H9 (cell line): ENCODE results near the gene CPT2. TPM values are rescaled to one million over a fixed set of nuclear protein-coding genes. Genes with fewer than 3 reads are reported as not detected.

Source experiments
- DNase-seq: peaks from one replicate; pipeline ENCODE4 v3.0.0-alpha.2; 2017
- H2AFZ ChIP-seq: one replicate; pipeline ENCODE4 v1.6.1; 2013; ENCODE audit warnings: mild to moderate bottlenecking, low read length, control low read depth, moderate library complexity
- H2AK5ac ChIP-seq: 2 replicates; pipeline ENCODE4 v1.6.1; 2013; ENCODE audit warnings: low read length, control low read depth, mixed read lengths; ENCODE audit not compliant: insufficient read length
- H2BK120ac ChIP-seq: one replicate; pipeline ENCODE4 v1.6.1; 2013; ENCODE audit warnings: low read depth, mild to moderate bottlenecking, low read length, control low read depth, inconsistent platforms; ENCODE audit not compliant: poor library complexity, severe bottlenecking
- H2BK12ac ChIP-seq: 2 replicates; pipeline ENCODE4 v1.6.1; 2013; ENCODE audit warnings: low read length, control low read depth, mixed read lengths, low read depth; ENCODE audit not compliant: insufficient read length
- H2BK15ac ChIP-seq: 2 replicates; pipeline ENCODE4 v1.6.1; 2013; ENCODE audit warnings: low read depth, low read length, control low read depth
- H2BK20ac ChIP-seq: one replicate; pipeline ENCODE4 v1.6.1; 2013; ENCODE audit warnings: low read depth, mild to moderate bottlenecking, low read length, control low read depth, inconsistent platforms; ENCODE audit not compliant: poor library complexity, severe bottlenecking
- H2BK5ac ChIP-seq: 2 replicates; pipeline ENCODE4 v1.6.1; 2013; ENCODE audit warnings: low read length, control low read depth, mixed read lengths; ENCODE audit not compliant: insufficient read length
- H3K14ac ChIP-seq: 2 replicates; pipeline ENCODE4 v1.6.1; 2013; ENCODE audit warnings: low read length, control low read depth; ENCODE audit not compliant: insufficient read depth
- H3K18ac ChIP-seq: 2 replicates; pipeline ENCODE4 v1.6.1; 2013; ENCODE audit warnings: low read depth, mild to moderate bottlenecking, mixed read lengths, low read length, control low read depth; ENCODE audit not compliant: insufficient read length
- H3K23ac ChIP-seq: 2 replicates; pipeline ENCODE4 v1.6.1; 2013; ENCODE audit warnings: low read length, control low read depth, mixed read lengths, low read depth; ENCODE audit not compliant: insufficient read length
- H3K23me2 ChIP-seq: 2 replicates; pipeline ENCODE4 v1.6.1; 2013; ENCODE audit warnings: low read depth, mild to moderate bottlenecking, mixed read lengths, low read length, control low read depth; ENCODE audit not compliant: insufficient read length, poor library complexity, severe bottlenecking
- H3K27ac ChIP-seq: 2 replicates; pipeline ENCODE4 v1.5.1; 2013; ENCODE audit warnings: low read length, control low read depth, mixed read lengths, low read depth; ENCODE audit not compliant: insufficient read length
- H3K27me3 ChIP-seq: 2 replicates; pipeline ENCODE4 v1.6.1; 2013; ENCODE audit warnings: low read length, control low read depth, inconsistent platforms; ENCODE audit not compliant: insufficient read depth
- H3K4ac ChIP-seq: 2 replicates; pipeline ENCODE4 v1.6.1; 2013; ENCODE audit warnings: low read depth, mild to moderate bottlenecking, control low read depth, inconsistent platforms, low read length, moderate library complexity
- H3K4me1 ChIP-seq: 2 replicates; pipeline ENCODE4 v1.6.1; 2013; ENCODE audit warnings: low read length, control low read depth, inconsistent platforms; ENCODE audit not compliant: insufficient read depth
- H3K4me2 ChIP-seq: 2 replicates; pipeline ENCODE4 v1.6.1; 2013; ENCODE audit warnings: low read length, control low read depth, mixed read lengths; ENCODE audit not compliant: insufficient read length, insufficient read depth
- H3K56ac ChIP-seq: 2 replicates; pipeline ENCODE4 v1.6.1; 2013; ENCODE audit warnings: low read depth, mild to moderate bottlenecking, mixed read lengths, low read length, control low read depth; ENCODE audit not compliant: insufficient read length
- H3K79me1 ChIP-seq: 2 replicates; pipeline ENCODE4 v1.6.1; 2013; ENCODE audit warnings: low read depth, mild to moderate bottlenecking, moderate library complexity, low read length, control low read depth, inconsistent platforms; ENCODE audit not compliant: insufficient read depth, poor library complexity, severe bottlenecking
- H3K79me2 ChIP-seq: 2 replicates; pipeline ENCODE4 v1.6.1; 2013; ENCODE audit warnings: low read length, control low read depth, inconsistent platforms; ENCODE audit not compliant: insufficient read depth
- H3K9ac ChIP-seq: 2 replicates; pipeline ENCODE4 v1.6.1; 2013; ENCODE audit warnings: low read length, control low read depth, mixed read lengths; ENCODE audit not compliant: insufficient read length; ENCODE audit errors: extremely low read depth
- H3K9me3 ChIP-seq: one replicate; pipeline ENCODE4 v1.6.1; 2013; ENCODE audit warnings: low read depth, low read length, inconsistent platforms; ENCODE audit not compliant: control insufficient read depth
- H3T11ph ChIP-seq: one replicate; pipeline ENCODE4 v1.6.1; 2013; ENCODE audit warnings: mild to moderate bottlenecking, low read length, control low read depth, inconsistent platforms
- H4K20me1 ChIP-seq: one replicate; pipeline ENCODE4 v1.6.1; 2013; ENCODE audit not compliant: control insufficient read depth, insufficient read length, insufficient read depth
- H4K5ac ChIP-seq: 2 replicates; pipeline ENCODE4 v1.6.1; 2013; ENCODE audit warnings: low read depth, mild to moderate bottlenecking, mixed read lengths, low read length, control low read depth; ENCODE audit not compliant: insufficient read length
- H4K8ac ChIP-seq: replicated peaks from 2 replicates; pipeline ENCODE4 v1.6.1; 2013; ENCODE audit warnings: low read length, control low read depth, mixed read lengths, low read depth; ENCODE audit not compliant: insufficient read length
- H4K91ac ChIP-seq: 2 replicates; pipeline ENCODE4 v1.6.1; 2013; ENCODE audit warnings: low read depth, mild to moderate bottlenecking, moderate library complexity, mixed read lengths, low read length, control low read depth; ENCODE audit not compliant: insufficient read length
- H3K27ac Mint-ChIP-seq, 3 experiments: 2 replicates in 2 of 3; 3 replicates in 1 of 3; pipeline ENCODE4 v1.8.0; 2020 to 2021; ENCODE audit warnings: mixed read lengths in 3 of 3, mild to moderate bottlenecking in 1 of 3, moderate library complexity in 1 of 3
- H3K27me3 Mint-ChIP-seq: 2 replicates; pipeline ENCODE4 v1.8.0; 2021; ENCODE audit warnings: low read depth, mild to moderate bottlenecking, moderate library complexity, mixed read lengths
- H3K36me3 Mint-ChIP-seq, 3 experiments: 2 replicates in 2 of 3; 3 replicates in 1 of 3; pipeline ENCODE4 v1.8.0; 2020 to 2021; ENCODE audit warnings: low read depth in 3 of 3, mixed read lengths in 3 of 3; ENCODE audit not compliant: insufficient read depth in 1 of 3
- H3K4me1 Mint-ChIP-seq, 2 experiments: 2 replicates each; pipeline ENCODE4 v1.8.0; 2020; ENCODE audit warnings: mixed read lengths in 2 of 2
- H3K4me3 Mint-ChIP-seq, 2 experiments: 2 replicates in 1 of 2; 3 replicates in 1 of 2; pipeline ENCODE4 v1.8.0; 2020 to 2021; ENCODE audit warnings: mild to moderate bottlenecking in 2 of 2, mixed read lengths in 2 of 2, moderate library complexity in 1 of 2
- H3K9me3 Mint-ChIP-seq, 2 experiments: 2 replicates in 1 of 2; 3 replicates in 1 of 2; pipeline ENCODE4 v1.8.0; 2020; ENCODE audit warnings: mild to moderate bottlenecking in 2 of 2, mixed read lengths in 2 of 2, moderate library complexity in 1 of 2
- CTCF ChIP-seq: fragments of 200-600 bp; sonication (generic); conservative IDR thresholded peaks from 3 replicates; pipeline ENCODE4 v1.8.0; 2021; ENCODE audit warnings: antibody characterized with exemption, mild to moderate bottlenecking
- WGBS: extraction: QIAGEN DNeasy Blood & Tissue Kit; methylation state at CpG from one replicate; pipeline ENCODE4 v1.1.7; 2013; ENCODE audit warnings: missing lambda C conversion rate, low lambda C conversion rate, mixed read lengths; ENCODE audit not compliant: insufficient read length; ENCODE audit errors: extremely low coverage; 5-methylcytosine and 5-hydroxymethylcytosine counted together
- total RNA-seq: library from RNA; stranded (reverse); gene quantifications from 2 replicates; pipeline ENCODE4 v1.2.1, GENCODE V29; 2021

Gene CPT2
- total RNA-seq, 1 experiment from 2014 or later: 33.2 TPM

DNA sequence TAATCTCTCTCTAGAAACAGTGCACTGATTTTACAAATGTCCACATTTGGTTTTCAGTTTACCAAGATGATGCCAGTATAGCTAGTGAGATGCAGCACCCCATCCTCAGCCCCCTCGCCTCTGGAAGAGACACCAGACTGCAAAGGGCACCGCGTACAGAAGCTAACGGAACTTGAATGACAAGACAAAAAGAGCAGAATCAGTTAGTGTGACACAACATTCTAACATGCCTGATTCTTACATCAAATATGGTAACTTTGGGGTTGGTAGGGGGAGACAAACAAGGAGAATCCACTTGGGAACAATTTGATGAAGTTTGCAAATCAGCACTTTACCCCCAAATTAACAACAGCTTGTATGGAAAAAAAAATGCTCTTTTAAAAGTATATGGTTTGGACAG, 45.8 kb downstream of the CPT2 start:
- Histone ChIP-seq H3K23ac (no peak overlapping the region), H3T11ph (no peak overlapping the region), H3K23me2 (peaks cover 6% of the 10 kb centered on the region), H3K9ac (no peak overlapping the region), H3K4ac (no peak overlapping the region), H3K27ac (no peak overlapping the region), H3K4me2 (no peak overlapping the region), H3K4me1 (no peaks in the 10 kb centered on the region), H3K56ac (no peak overlapping the region), H2BK15ac (no peak overlapping the region), H3K14ac (no peak overlapping the region), H2AFZ (no peak overlapping the region), H3K79me1 (no peaks in the 10 kb centered on the region), H3K27me3 (no peaks in the 10 kb centered on the region), H3K79me2 (peaks cover 5% of the 10 kb centered on the region; the same call in 1 of the 2 replicates), H3K9me3 (no peaks in the 10 kb centered on the region), H4K20me1 (no peaks in the 10 kb centered on the region), H2BK12ac (no peak overlapping the region), H4K8ac (no peak overlapping the region), H4K5ac (no peak overlapping the region), H4K91ac (no peak overlapping the region), H3K18ac (no peak overlapping the region), H2BK5ac (no peak overlapping the region), H2BK20ac (no peak overlapping the region), H2AK5ac (no peak overlapping the region), H2BK120ac (no peak overlapping the region)
- H3K27ac Mint-ChIP-seq: no peak overlapping the region
- no peak for TF ChIP-seq CTCF
- peaks cover under 1 to 28% (median 7%) of the 10 kb centered on the region in 3 experiments; a peak in 5 of 7 replicates for H3K36me3 Mint-ChIP-seq
- H3K9me3 Mint-ChIP-seq: no peaks in the 10 kb centered on the region
- DNase-seq: no peak
- peaks cover 9 to 10% of the 10 kb centered on the region in 2 experiments for H3K4me1 Mint-ChIP-seq
- no peak overlapping the region for H3K4me3 Mint-ChIP-seq
- WGBS: no CpG with 5 or more reads among the region's 4 CpGs
- no peaks in the 10 kb centered on the region; the same call in 1 of the 2 replicates for H3K27me3 Mint-ChIP-seq
